ENCODE data around the gene PRAC2.

DNA sequence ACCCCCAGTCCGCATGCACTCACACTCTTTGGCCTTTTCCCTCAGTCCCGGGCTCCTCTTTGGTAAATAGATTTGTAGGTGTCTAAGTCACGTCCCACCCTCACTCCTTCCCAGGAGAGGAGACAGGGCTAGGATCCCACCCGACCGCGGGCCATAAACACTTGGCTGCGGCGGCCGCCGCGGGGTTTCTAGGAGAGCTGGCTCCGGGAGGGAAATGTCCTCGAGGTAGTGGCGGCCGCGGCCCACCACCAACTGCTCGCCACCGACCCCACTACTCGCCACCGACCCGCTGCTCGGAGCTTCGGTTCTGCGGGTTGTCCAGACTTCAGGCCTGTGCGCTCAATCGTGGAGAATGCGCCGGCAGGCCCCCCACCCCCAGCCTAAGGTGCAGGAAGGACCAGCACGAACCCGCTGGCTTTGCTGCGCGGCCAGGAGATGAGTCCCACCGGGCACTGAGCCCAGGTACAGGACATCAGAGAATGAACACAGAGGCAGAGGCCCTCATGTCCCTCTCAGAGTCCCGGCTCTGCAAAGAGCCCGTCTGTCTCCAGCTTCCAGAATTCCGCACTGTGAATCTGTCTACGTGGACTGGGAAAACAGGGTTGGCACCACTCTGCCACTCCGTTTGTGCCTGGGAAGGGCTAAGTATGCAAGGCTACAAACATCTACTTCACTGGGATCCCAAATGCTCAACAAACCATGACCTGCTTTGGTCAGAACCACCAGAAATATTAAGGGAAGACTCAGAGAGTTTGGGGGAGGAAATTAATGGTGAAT is 2.5 kb downstream of the PRAC2 start:
- TF ChIP-seq FOSL1 (IDR thresholded peaks at IDR 0.05; ENCODE audit: low read depth): no peak
- TF ChIP-seq EZH2 (IDR thresholded peaks at IDR 0.05): no peak
- TF ChIP-seq, protein P1, sequence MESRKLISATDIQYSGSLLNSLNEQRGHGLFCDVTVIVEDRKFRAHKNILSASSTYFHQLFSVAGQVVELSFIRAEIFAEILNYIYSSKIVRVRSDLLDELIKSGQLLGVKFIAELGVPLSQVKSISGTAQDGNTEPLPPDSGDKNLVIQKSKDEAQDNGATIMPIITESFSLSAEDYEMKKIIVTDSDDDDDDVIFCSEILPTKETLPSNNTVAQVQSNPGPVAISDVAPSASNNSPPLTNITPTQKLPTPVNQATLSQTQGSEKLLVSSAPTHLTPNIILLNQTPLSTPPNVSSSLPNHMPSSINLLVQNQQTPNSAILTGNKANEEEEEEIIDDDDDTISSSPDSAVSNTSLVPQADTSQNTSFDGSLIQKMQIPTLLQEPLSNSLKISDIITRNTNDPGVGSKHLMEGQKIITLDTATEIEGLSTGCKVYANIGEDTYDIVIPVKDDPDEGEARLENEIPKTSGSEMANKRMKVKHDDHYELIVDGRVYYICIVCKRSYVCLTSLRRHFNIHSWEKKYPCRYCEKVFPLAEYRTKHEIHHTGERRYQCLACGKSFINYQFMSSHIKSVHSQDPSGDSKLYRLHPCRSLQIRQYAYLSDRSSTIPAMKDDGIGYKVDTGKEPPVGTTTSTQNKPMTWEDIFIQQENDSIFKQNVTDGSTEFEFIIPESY (IDR thresholded peaks at IDR 0.05; ENCODE audit: extremely low read depth, insufficient replicate concordance, low read length): no peak
